HG03575 (cell line): Measurements from ENCODE around the gene VCL.
"Not testable (repeated sequence)": the region's sequence is repeated elsewhere in the genome, so short reads cannot be mapped to it uniquely, and the experiment has no call there.

Experiments used
- ATAC-seq: cut with Tn5 transposase; IDR thresholded peaks from one replicate; pipeline ENCODE4 v1.9.1; 2021; ENCODE audit not compliant: unreplicated experiment, insufficient number of reproducible peaks, low FRiP score; ENCODE audit errors: extremely low read depth

The VCL gene

DNA sequence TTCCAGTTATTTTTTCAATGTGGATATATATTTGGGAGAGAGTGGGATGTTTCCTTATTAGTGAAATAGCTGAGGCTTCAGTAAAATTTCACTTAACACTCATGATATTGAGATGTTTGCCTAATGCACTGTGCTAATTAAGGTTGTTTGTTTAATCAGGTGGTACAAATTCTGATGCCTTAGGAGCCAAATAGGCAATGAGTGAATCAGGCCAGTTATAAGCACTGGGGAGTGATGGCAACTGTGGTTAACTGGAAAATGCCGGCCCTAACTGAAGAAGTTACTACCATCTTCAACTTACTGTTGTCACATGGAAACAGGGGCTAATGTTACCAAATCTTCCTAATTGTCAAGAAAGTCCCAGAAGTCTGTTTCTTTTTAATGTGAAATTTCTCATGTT is 32.0 kb downstream of the VCL start:
- ATAC-seq: no peak

DNA sequence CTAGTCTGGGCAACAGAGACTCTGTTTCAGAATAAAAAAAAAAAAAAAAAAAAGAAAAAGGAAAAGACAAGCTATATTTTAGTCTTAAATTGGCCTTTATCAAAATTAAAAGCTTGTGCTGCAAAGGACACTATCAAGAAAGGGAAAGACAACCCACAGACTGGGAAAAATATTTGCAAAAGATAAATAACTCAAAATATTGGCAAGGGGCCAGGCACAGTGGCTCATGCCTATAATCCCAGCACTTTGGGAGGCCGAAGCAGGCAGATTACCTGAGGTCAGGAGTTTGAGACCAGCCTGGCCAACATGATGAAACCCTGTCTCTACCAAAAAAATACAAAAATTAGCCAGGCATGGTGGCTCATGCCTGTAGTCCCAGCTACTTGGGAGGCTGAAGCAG is 34.3 kb downstream of the VCL start:
- not testable (repeated sequence) for ATAC-seq

GRCh38 chr10:74032900-74033655 is 35.2 kb downstream of the VCL start:
- ATAC-seq: no peak

DNA sequence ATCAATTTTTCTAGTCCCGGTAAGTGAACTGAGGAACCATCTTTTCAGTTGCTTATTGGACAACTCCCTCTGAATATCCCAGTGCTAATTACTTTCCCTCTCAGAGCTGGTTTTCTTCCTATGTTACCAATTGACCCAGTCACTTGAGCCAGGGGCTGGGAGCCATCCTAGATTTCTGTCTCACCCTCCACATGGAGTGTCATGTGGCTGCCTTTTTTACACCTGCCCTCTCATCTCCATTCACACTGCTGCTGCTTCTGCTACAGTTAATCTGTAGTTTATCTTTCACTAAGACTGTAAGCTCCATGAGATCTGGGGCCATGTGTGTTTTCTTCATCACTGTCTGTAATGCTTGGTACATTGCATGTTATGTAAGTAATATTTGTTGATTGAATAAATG is 35.8 kb downstream of the VCL start:
- ATAC-seq: no peak

- no peak for ATAC-seq
Observed at GRCh38 chr10:74034301-74034700, 36.4 kb downstream of the VCL start.

DNA sequence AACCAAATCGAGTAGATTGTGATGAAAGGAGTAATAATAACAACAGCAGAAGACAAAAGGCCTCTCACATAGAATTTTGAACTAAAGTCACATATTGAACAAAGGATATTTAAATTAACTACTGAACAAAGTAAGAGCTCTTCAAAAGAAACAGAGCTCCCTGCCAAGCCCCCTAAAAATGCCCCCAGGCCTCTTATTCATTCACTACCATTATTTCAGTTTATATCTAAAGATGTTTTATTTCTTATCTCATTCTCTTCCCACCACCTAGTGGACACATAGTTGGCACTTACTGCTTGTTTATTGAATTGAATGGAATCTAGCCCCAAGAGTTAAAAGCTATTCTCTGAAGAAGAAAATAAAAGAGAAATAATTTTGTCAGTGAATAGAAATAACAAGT is 37.4 kb downstream of the VCL start:
- ATAC-seq: no peak

DNA sequence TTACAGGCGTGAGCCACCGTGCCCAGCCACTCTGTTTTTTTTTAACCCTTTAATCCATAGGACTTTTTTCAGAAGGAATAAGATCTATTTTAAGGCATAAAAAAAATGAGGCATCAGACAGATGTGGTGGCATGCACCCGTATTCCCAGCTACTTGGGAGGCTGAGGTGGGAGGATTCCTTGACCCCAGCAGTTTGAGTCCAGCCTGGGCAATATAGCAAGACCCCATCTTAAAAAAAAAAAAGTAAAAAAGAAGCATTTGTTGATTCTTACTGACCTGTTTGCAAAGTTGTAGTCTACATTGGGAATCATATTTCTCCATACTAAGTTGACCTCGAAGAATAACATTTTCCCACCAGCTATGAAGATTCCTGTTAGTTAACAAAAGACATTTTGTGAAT is 38.6 kb downstream of the VCL start:
- ATAC-seq: no peak

- ATAC-seq: no peak
Observed at GRCh38 chr10:74039561-74040145, 41.7 kb downstream of the VCL start.

GRCh38 chr10:74040200-74041126 is 42.5 kb downstream of the VCL start:
- no peak for ATAC-seq

GRCh38 chr10:74044419-74044818 is 46.5 kb downstream of the VCL start:
- no peak for ATAC-seq

DNA sequence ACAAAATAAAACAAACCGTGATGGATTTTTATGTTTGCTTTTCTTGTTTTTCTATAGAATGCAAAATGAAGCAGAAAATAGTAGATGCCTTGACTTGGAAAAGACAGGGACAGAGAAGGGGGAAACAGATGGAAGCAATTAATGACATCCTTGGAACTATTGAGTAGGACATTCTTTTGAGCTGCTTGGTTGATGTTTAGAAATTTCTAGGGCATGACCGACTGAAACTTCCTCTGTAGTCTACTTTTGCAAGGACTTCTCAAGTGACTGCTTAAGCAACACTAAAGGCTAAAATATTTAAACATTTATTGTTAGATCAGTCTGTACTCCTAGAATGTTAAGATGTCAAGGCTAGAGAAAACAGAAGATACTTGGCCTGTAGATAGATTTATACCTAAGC is 49.4 kb downstream of the VCL start:
- ATAC-seq: no peak

DNA sequence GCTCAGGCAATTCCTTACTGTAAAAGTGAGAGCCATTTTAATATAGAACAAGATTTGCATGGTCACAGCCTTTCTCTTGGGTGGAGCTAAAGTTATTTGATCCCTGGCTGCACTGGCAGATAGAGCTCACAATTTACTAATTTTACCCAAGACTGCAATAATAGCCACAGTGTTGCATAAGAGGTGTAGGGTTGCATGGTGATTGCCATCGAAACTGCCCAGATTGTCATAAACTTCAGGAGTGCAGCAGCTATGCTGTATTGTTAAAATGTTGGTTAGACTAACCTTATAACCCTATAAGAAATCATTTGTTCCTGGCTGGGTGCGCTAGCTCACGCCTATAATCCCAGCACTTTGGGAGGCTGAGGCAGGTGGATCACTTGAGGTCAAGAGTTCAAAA is 50.0 kb downstream of the VCL start:
- no peak for ATAC-seq

- no peak for ATAC-seq
Observed at GRCh38 chr10:74048433-74048832, 50.5 kb downstream of the VCL start.

GRCh38 chr10:74049955-74050354 is 52.0 kb downstream of the VCL start:
- ATAC-seq: no peak

- no peak for ATAC-seq
Observed at GRCh38 chr10:74050653-74051052, 52.7 kb downstream of the VCL start.

DNA sequence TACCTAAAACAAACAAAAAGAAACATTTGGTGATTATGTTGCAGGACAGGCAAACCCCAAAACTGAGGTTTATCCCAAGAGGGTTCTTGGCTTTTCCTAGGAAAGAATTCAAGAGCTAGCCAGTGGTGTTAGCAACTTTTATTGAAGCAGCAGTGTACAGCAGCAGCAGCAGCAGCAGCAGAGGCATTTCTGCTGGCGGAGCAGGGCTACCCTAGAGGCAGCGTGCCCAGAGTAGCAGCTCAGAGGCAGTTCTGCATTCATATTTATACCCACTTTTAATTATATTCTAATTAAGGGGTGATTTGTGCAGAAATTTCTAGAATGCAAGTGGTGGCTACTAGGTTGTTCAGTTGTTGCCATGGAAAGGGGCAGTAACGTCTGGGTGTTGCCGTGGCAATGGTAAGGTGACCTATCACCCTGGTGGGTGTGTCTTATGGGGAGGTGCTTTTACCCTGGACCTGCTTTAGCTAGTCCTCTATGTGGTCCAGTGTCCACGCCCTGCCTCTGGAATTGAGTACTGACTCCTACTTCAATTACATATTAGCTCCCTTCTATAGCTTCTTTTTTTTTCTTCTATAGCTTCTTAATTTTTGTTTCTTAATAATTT is 53.9 kb downstream of the VCL start:
- ATAC-seq: no peak

- no peak for ATAC-seq
Observed at GRCh38 chr10:74052994-74053393, 55.1 kb downstream of the VCL start.

DNA sequence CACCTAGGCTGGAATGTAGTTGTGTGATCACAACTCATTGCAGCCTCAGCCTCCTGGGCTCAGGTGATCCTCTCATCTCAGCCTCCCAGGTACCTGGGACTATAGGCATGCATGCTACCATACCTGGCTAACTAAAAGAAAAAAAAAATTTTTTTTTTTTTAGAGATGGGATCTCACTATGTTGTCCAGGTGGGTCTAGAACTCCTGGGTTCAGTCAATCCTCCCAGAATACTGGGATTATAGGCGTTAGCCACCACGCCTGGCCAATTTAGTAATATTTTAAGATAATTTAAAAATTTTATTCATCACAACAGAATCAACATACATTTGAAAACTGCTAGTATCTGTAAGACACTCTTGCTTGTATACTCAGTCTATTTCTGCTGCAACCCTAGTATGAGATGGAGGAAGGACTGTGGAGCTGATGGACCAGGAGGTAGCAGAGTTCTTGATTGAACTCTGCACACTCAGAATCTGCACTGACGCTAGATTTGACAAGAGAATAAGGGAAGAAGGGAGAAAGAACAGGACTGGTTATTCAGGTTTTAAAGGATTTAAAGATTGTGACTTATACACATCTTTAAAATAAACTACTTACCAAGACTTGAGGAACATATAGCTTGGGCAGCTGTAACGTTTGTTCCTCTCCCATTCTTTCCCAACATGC is 57.6 kb downstream of the VCL start:
- ATAC-seq: no peak
